ENCODE data around the gene ABCA7. TPM values are rescaled to one million over a fixed set of nuclear protein-coding genes. Genes with fewer than 3 reads are reported as not detected.

ABCA7 gene
- total RNA-seq, 6 experiments from 2014 or later: 4.8 to 14.6 (median 9.1) TPM

- intact Hi-C loops (cut with DNase I): no loop called here
- Histone ChIP-seq H3K27me3 (no peaks in the 10 kb centered on the region), H3K4me3 (no peak overlapping the region), H3K27ac (no peak overlapping the region), H3K4me1 (no peaks in the 10 kb centered on the region), H3K36me3 (no peaks in the 10 kb centered on the region), H3K9me3 (no peaks in the 10 kb centered on the region)
- ATAC-seq (no peak), DNase-seq (peak in 1 of 3 donors; percentile 45)
- TF ChIP-seq CTCF (IDR thresholded peaks at IDR 0.05) (no peak), POLR2A (IDR thresholded peaks at IDR 0.05) (no peak)
- 91% methylated on average over 8 of the region's 31 CpGs for WGBS (ENCODE audit: insufficient coverage, low coverage, low lambda C conversion rate, missing lambda C conversion rate)
These were observed 11.3 kb downstream of the ABCA7 start for GRCh38 chr19:1050989-1051788.

- ATAC-seq (no peak), DNase-seq (no peak)
- WGBS (ENCODE audit: insufficient coverage, low coverage, low lambda C conversion rate, missing lambda C conversion rate): no CpG with 5 or more reads among the region's 17 CpGs
- no peaks in the 10 kb centered on the region for H3K36me3 ChIP-seq
- TF ChIP-seq POLR2A (IDR thresholded peaks at IDR 0.05): no peak
- TF ChIP-seq CTCF (IDR thresholded peaks at IDR 0.05): no peak
- H3K27me3 ChIP-seq: no peaks in the 10 kb centered on the region
- intact Hi-C loops (cut with DNase I): no loop called here
- no peaks in the 10 kb centered on the region for H3K4me1 ChIP-seq
- no peaks in the 10 kb centered on the region for H3K9me3 ChIP-seq
- H3K27ac ChIP-seq: no peak overlapping the region
- H3K4me3 ChIP-seq: no peak overlapping the region
These were observed 11.9 kb downstream of the ABCA7 start for GRCh38 chr19:1051791-1052190.

- Histone ChIP-seq H3K4me3 (no peak overlapping the region), H3K36me3 (no peaks in the 10 kb centered on the region), H3K27ac (no peak overlapping the region), H3K4me1 (no peaks in the 10 kb centered on the region), H3K27me3 (no peaks in the 10 kb centered on the region), H3K9me3 (no peaks in the 10 kb centered on the region)
- intact Hi-C loops (cut with DNase I): no loop called here
- DNase-seq (no peak), ATAC-seq (no peak)
- TF ChIP-seq POLR2A (IDR thresholded peaks at IDR 0.05) (no peak), CTCF (IDR thresholded peaks at IDR 0.05) (no peak)
- 77% methylated on average over 4 of the region's 5 CpGs for WGBS (ENCODE audit: insufficient coverage, low coverage, low lambda C conversion rate, missing lambda C conversion rate)
These were observed 12.6 kb downstream of the ABCA7 start for GRCh38 chr19:1052349-1052975.

GRCh38 chr19:1053176-1054101 lies 13.5 kb downstream of the ABCA7 start:
- Histone ChIP-seq H3K36me3 (no peaks in the 10 kb centered on the region), H3K27ac (no peak overlapping the region), H3K27me3 (no peaks in the 10 kb centered on the region), H3K4me3 (no peak overlapping the region), H3K4me1 (no peaks in the 10 kb centered on the region), H3K9me3 (peaks cover 0 to 4% (median 1%) of the 10 kb centered on the region in 4 donors)
- DNase-seq: peak in 1 of 3 donors; percentile 51
- TF ChIP-seq POLR2A (IDR thresholded peaks at IDR 0.05) (no peak), CTCF (IDR thresholded peaks at IDR 0.05) (no peak)
- 100% methylated on average over 3 of the region's 31 CpGs for WGBS (ENCODE audit: insufficient coverage, low coverage, low lambda C conversion rate, missing lambda C conversion rate)
- intact Hi-C loops (cut with DNase I): no loop called here
- no peak for ATAC-seq

Data from right lobe of liver (tissue), 6 donors.